ENCODE data around the gene ENTPD3.

Gene ENTPD3

GRCh38 chr3:40355410-40355809 lies 31.6 kb upstream of the ENTPD3 start:
- CTCF ChIA-PET = no interaction called here

GRCh38 chr3:40358454-40358853 lies 28.5 kb upstream of the ENTPD3 start:
- no peak for TF ChIP-seq LEF1 (IDR thresholded peaks at IDR 0.05; ENCODE audit: borderline replicate concordance)
- TF ChIP-seq L3MBTL2 (conservative IDR thresholded peaks at IDR 0.05) = no peak
- CTCF ChIA-PET = no interaction called here
- POLR2A ChIA-PET = no interaction called here
- no peak for DNase-seq (ENCODE audit: extremely low spot score)

More at GRCh38 chr3:40355410-40355809, 31.6 kb upstream of the ENTPD3 start:
- no peak for DNase-seq (ENCODE audit: extremely low spot score)
- POLR2A ChIA-PET = no interaction called here
- no peak for TF ChIP-seq SUZ12 (IDR thresholded peaks at IDR 0.05)
- no peak for TF ChIP-seq LEF1 (IDR thresholded peaks at IDR 0.05; ENCODE audit: borderline replicate concordance)

- TF ChIP-seq ZNF384 (IDR thresholded peaks at IDR 0.05) (no peak), FOXM1 (IDR thresholded peaks at IDR 0.05; ENCODE audit: borderline replicate concordance) (no peak), L3MBTL2 (conservative IDR thresholded peaks at IDR 0.05) (no peak), ARNT (IDR thresholded peaks at IDR 0.05) (no peak), SP1 (IDR thresholded peaks at IDR 0.05) (no peak), FOXA1 (IDR thresholded peaks at IDR 0.05) (no peak), FOXK2 (IDR thresholded peaks at IDR 0.05) (no peak), SUZ12 (IDR thresholded peaks at IDR 0.05) (no peak), TARDBP (IDR thresholded peaks at IDR 0.05) (no peak), HDGF (IDR thresholded peaks at IDR 0.05; ENCODE audit: borderline replicate concordance) (no peak), NFRKB (IDR thresholded peaks at IDR 0.05) (no peak)
- ChIA-PET POLR2A (no interaction called here), CTCF (no interaction called here)
- DNase-seq (ENCODE audit: extremely low spot score) = no peak
Measured at GRCh38 chr3:40363674-40364073, 23.3 kb upstream of the ENTPD3 start.

- POLR2A ChIA-PET = interaction anchor here (0.6 kb wide), 1 partner anchor 88 kb away, joined by 3 read pairs; no protein-coding TSS in a partner anchor
- DNase-seq (ENCODE audit: extremely low spot score) = no peak
- TF ChIP-seq HDGF (IDR thresholded peaks at IDR 0.05; ENCODE audit: borderline replicate concordance) (no peak), CTBP1 (IDR thresholded peaks at IDR 0.05; ENCODE audit: borderline replicate concordance) (no peak), TARDBP (IDR thresholded peaks at IDR 0.05) (no peak), ZNF384 (IDR thresholded peaks at IDR 0.05) (no peak), FOXK2 (IDR thresholded peaks at IDR 0.05) (no peak), L3MBTL2 (conservative IDR thresholded peaks at IDR 0.05) (no peak), NFRKB (IDR thresholded peaks at IDR 0.05) (no peak), SUZ12 (IDR thresholded peaks at IDR 0.05) (no peak), FOXM1 (IDR thresholded peaks at IDR 0.05; ENCODE audit: borderline replicate concordance) (no peak), ELF4 (IDR thresholded peaks at IDR 0.05) (no peak), FOXA1 (IDR thresholded peaks at IDR 0.05) (no peak), SP1 (IDR thresholded peaks at IDR 0.05) (no peak), LEF1 (IDR thresholded peaks at IDR 0.05; ENCODE audit: borderline replicate concordance) (no peak)
- CTCF ChIA-PET = no interaction called here
Measured at GRCh38 chr3:40366203-40367162, 20.5 kb upstream of the ENTPD3 start.

GRCh38 chr3:40369716-40370115 lies 17.3 kb upstream of the ENTPD3 start:
- TF ChIP-seq LEF1 (IDR thresholded peaks at IDR 0.05; ENCODE audit: borderline replicate concordance) = no peak
- TF ChIP-seq FOXM1 (IDR thresholded peaks at IDR 0.05; ENCODE audit: borderline replicate concordance) = no peak
- no peak for TF ChIP-seq FOXK2 (IDR thresholded peaks at IDR 0.05)
- no peak for TF ChIP-seq HDGF (IDR thresholded peaks at IDR 0.05; ENCODE audit: borderline replicate concordance)
- TF ChIP-seq SUZ12 (IDR thresholded peaks at IDR 0.05) = no peak
- no peak for TF ChIP-seq L3MBTL2 (conservative IDR thresholded peaks at IDR 0.05)
- no peak for TF ChIP-seq FOXA1 (IDR thresholded peaks at IDR 0.05)
- TF ChIP-seq TARDBP (IDR thresholded peaks at IDR 0.05) = no peak
- no peak for TF ChIP-seq NFRKB (IDR thresholded peaks at IDR 0.05)
- TF ChIP-seq SP1 (IDR thresholded peaks at IDR 0.05) = no peak
- TF ChIP-seq PKNOX1 (IDR thresholded peaks at IDR 0.05) = no peak
- TF ChIP-seq ARNT (IDR thresholded peaks at IDR 0.05) = no peak
- TF ChIP-seq BHLHE40 (IDR thresholded peaks at IDR 0.05; ENCODE audit: borderline replicate concordance) = no peak
- TF ChIP-seq ZNF384 (IDR thresholded peaks at IDR 0.05) = no peak
- DNase-seq (ENCODE audit: extremely low spot score) = no peak
- ChIA-PET CTCF (no interaction called here), POLR2A (no interaction called here)

- ChIA-PET POLR2A (no interaction called here), CTCF (no interaction called here)
- no peak for DNase-seq (ENCODE audit: extremely low spot score)
- TF ChIP-seq HDGF (IDR thresholded peaks at IDR 0.05; ENCODE audit: borderline replicate concordance) = no peak
- no peak for TF ChIP-seq FOXK2 (IDR thresholded peaks at IDR 0.05)
- TF ChIP-seq CTBP1 (IDR thresholded peaks at IDR 0.05; ENCODE audit: borderline replicate concordance) = no peak
- TF ChIP-seq L3MBTL2 (conservative IDR thresholded peaks at IDR 0.05) = no peak
- no peak for TF ChIP-seq FOXM1 (IDR thresholded peaks at IDR 0.05; ENCODE audit: borderline replicate concordance)
- TF ChIP-seq FOXA1 (IDR thresholded peaks at IDR 0.05) = no peak
- TF ChIP-seq SP1 (IDR thresholded peaks at IDR 0.05) = no peak
- TF ChIP-seq NFRKB (IDR thresholded peaks at IDR 0.05) = no peak
Measured at GRCh38 chr3:40377822-40378221, 9.2 kb upstream of the ENTPD3 start.

- CTCF ChIA-PET = interaction anchor here (0.5 kb wide), 1 partner anchor 175 kb away, joined by 3 read pairs; no protein-coding TSS in a partner anchor
- TF ChIP-seq L3MBTL2 (conservative IDR thresholded peaks at IDR 0.05) (no peak), SUZ12 (IDR thresholded peaks at IDR 0.05) (no peak), ZNF384 (IDR thresholded peaks at IDR 0.05) (no peak), LEF1 (IDR thresholded peaks at IDR 0.05; ENCODE audit: borderline replicate concordance) (no peak), HDGF (IDR thresholded peaks at IDR 0.05; ENCODE audit: borderline replicate concordance) (no peak), FOXA1 (IDR thresholded peaks at IDR 0.05) (no peak), TARDBP (IDR thresholded peaks at IDR 0.05) (no peak), FOXK2 (IDR thresholded peaks at IDR 0.05) (no peak), ARNT (IDR thresholded peaks at IDR 0.05) (no peak), CTBP1 (IDR thresholded peaks at IDR 0.05; ENCODE audit: borderline replicate concordance) (no peak), SP1 (IDR thresholded peaks at IDR 0.05) (no peak), NFRKB (IDR thresholded peaks at IDR 0.05) (no peak), PKNOX1 (IDR thresholded peaks at IDR 0.05) (no peak), ELF4 (IDR thresholded peaks at IDR 0.05) (no peak), BHLHE40 (IDR thresholded peaks at IDR 0.05; ENCODE audit: borderline replicate concordance) (no peak), FOXM1 (IDR thresholded peaks at IDR 0.05; ENCODE audit: borderline replicate concordance) (no peak)
- no peak for DNase-seq (ENCODE audit: extremely low spot score)
- POLR2A ChIA-PET = no interaction called here
Measured at GRCh38 chr3:40379674-40380306, 7.2 kb upstream of the ENTPD3 start.
